GM20000 (cell line): ENCODE data around the gene USP24.
"Not testable (repeated sequence)": the region's sequence is repeated elsewhere in the genome, so short reads cannot be mapped to it uniquely, and the experiment has no call there.

Source experiments
- DNase-seq: peaks from one replicate; pipeline ENCODE4 v3.0.0; 2012; ENCODE audit warnings: low spot score
- TF ChIP-seq, protein P1 (sequence below): IDR thresholded peaks from 2 replicates; pipeline ENCODE4 v1.5.1; 2012; ENCODE audit warnings: mild to moderate bottlenecking, control low read depth; ENCODE audit errors: extremely low read depth, missing control alignments

Gene USP24

DNA sequence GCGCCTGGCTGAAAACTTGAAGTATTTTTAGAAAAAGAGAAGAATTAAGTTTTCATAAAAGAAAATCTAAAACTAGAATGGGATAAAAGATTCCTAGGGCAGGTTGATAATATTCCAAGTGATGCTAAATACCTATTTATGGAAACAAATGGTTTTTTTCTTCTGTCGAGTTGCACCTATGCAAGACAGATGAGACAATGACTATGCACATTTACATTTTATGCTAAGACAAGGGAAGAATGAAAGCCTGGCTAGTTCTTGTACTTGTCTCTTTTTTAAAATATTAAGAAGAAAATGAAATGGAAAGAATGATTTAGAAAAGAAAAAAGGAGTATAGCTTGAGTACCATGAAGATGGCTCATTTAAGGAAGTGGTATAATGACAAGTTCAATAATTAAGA is 24.4 kb upstream of the USP24 start:
- no peak for DNase-seq
- TF ChIP-seq, protein P1, sequence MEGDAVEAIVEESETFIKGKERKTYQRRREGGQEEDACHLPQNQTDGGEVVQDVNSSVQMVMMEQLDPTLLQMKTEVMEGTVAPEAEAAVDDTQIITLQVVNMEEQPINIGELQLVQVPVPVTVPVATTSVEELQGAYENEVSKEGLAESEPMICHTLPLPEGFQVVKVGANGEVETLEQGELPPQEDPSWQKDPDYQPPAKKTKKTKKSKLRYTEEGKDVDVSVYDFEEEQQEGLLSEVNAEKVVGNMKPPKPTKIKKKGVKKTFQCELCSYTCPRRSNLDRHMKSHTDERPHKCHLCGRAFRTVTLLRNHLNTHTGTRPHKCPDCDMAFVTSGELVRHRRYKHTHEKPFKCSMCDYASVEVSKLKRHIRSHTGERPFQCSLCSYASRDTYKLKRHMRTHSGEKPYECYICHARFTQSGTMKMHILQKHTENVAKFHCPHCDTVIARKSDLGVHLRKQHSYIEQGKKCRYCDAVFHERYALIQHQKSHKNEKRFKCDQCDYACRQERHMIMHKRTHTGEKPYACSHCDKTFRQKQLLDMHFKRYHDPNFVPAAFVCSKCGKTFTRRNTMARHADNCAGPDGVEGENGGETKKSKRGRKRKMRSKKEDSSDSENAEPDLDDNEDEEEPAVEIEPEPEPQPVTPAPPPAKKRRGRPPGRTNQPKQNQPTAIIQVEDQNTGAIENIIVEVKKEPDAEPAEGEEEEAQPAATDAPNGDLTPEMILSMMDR, result no peak

DNA sequence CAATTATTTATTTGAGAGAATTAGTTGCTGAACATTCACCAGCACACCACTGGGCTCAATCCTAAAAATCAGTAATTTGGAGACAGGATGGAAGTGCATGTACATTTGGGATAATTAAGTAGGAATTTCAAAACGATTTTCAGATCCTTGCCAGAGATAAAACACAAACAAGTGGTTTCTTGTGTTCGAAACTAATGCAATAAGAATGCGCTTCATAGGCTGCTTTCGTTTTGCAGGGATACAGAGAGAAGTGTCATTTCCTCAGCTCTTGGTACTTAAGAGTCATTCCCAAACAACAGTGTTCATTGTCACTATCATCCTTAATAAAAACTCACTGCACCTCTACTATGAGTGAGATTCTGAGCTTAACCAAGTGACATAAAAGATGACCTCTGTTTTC is 20.6 kb upstream of the USP24 start:
- DNase-seq, result no peak
- TF ChIP-seq, protein P1, result no peak

DNA sequence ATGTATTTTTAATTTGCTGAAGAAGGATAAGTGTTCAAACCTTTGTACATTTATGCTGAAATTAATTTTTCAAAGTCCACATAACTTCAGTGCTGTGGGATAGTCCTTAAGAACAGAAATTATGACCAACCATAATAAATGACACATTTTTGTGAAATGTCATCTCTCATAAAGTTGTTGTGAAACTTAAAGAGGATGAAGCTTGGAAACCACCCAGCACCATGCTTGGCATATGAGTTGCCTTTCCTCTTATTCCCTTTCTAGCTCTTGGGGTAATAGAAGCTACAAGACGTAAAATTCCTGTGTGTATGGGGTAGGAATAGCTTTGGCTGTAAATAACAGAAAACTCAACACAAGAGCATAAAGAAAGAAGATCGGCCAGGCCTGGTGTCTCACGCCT is 18.9 kb upstream of the USP24 start:
- TF ChIP-seq, protein P1, result no peak
- no peak for DNase-seq

DNA sequence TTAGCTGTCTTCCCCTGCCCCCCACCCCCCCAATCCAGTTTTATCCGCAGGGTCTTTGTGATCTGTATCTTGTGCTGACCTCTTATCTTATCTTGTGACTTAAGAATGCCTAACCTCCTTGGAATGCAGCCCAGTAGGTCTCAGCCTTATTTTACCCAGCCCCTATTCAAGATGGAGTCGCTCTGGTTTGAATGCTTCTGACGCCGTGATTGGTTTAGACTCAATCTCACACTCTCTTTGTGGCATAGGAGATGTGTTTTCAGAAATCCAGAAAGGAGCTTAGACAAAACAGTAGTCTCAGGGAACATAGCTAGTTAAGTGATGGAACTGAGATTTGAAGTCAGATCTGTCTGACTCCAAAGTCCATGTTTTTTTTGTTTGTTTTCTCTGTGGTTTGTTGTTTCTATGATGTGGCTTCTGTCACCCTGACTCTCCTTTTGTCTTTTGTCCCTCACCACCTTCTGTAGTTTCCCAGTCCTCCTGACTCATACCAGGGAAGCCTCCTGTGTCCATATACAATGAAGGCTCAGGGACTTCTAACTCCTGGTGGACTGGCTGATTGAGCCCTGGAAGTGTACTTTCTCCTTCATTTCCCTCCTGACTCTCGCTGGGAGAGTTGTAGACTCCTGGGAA is 18.1 kb upstream of the USP24 start:
- DNase-seq, result no peak
- TF ChIP-seq, protein P1, result no peak

DNA sequence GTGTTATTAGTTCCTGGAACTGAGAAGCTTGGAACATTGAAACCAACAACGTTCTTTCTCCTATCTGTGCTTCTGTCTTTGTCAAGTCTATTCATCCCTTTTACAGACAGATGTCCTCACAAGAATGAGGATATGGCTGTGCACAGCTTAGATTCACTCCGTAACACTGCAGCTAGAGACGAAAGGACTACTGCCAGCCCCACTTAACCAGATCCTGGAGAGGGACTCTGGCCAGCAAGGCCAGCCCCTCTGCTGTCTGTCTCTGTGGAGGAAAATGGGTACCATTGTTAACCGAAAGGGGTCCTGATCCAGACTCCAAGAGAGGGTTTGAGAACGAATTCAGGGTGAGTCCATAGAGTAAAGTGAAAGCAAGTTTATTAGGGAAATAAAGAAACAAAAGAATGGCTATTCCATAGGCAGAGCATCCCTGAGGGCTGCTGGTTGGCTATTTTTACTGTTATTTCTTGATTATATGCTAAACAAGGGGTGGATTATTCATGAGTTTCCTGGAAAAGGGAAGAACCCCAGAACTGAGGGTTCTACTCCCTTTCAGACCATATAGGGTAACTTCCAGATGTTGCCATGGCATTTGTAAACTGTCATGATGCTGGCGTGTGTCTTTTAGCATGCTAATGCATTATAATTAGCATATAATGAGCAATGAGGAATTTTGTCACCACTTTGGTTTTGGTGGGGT is 17.4 kb upstream of the USP24 start:
- no peak for DNase-seq
- TF ChIP-seq, protein P1, result no peak

DNA sequence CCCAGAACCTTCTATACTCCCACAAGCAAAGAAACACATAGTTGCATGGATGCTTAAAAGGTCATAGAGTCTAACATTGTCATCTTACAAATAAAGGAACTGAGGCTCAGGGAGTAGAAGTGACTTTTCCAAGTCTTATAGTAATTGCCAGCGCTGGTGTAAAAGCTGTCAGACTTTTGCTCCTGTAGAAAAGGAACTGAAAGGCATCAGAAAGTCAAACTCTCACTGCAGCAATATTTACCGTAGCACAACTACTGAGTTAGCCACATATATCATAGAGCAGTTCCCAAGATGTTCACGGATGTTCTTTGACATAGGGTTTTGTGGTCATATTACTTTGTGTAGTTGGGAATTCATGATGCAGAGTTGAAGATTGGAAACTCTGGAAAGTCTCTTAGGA is 16.6 kb upstream of the USP24 start:
- DNase-seq, result no peak
- TF ChIP-seq, protein P1, result no peak

DNA sequence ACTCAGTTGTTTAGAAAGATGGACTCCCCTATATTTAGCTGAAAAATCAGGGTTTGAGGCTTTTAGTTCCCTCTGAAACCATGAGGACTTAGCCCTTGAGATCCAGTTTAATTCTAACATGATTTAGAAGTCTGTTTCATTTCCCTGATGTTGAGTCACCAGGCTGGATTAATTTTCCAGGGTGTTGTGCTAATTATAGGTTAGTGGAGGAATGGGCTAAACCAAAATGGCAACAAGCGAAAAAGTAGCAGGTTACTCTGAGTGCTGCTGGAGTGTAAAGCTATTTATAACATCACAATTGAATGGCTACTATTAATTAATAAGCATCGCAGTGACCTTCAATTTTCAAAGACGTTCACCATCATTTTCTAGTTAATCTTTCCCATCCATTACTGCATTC is 15.5 kb upstream of the USP24 start:
- TF ChIP-seq, protein P1, result no peak
- DNase-seq, result no peak

DNA sequence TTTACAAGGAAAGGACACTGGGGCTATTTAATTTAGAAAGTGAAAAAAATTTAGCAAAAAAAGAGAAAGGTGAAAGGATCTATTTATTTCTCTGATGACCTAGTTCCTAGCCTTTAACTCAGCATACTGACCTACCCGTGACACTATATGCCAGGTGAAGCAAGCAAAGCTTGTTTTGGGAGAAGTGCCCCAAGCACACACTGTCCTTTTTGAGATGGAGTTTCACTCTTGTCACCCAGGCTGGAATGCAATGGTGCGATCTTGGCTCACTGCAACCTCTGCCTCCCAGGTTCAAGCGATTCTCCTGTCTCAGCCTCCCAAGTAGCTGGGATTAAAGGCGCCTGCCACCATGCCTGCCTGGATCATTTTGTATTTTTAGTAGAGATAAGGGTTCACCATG is 14.6 kb upstream of the USP24 start:
- DNase-seq, result not testable (repeated sequence)
